ENCODE data around the gene COL19A1.

COL19A1 gene

GRCh38 chr6:70125602-70126001 is 259.2 kb downstream of the COL19A1 start:
- no peak overlapping the region for H3K27ac ChIP-seq (ENCODE audit: low read depth, low read length)

GRCh38 chr6:70129341-70129740 is 263.0 kb downstream of the COL19A1 start:
- H3K9me3 ChIP-seq (ENCODE audit: control insufficient read depth, insufficient read depth, low read length): no peaks in the 10 kb centered on the region
- H3K4me3 ChIP-seq (ENCODE audit: low read depth, low read length): no peak overlapping the region
- H3K9ac ChIP-seq (ENCODE audit: low read depth, low read length): no peak overlapping the region
- no peaks in the 10 kb centered on the region for H3K27me3 ChIP-seq (ENCODE audit: control insufficient read depth, insufficient read depth, low read length)
- H3K4me1 ChIP-seq (ENCODE audit: control insufficient read depth, insufficient read depth, low read length): 0 out of 2 replicates have a peak, but pooled peaks cover 5% of the 10 kb centered on the region
- no peak overlapping the region for H3K27ac ChIP-seq (ENCODE audit: low read depth, low read length)
- H3K36me3 ChIP-seq (ENCODE audit: control insufficient read depth, insufficient read depth, low read length): no peaks in the 10 kb centered on the region

More at GRCh38 chr6:70125602-70126001, 259.2 kb downstream of the COL19A1 start:
- no peaks in the 10 kb centered on the region for H3K36me3 ChIP-seq (ENCODE audit: control insufficient read depth, insufficient read depth, low read length)
- H3K9me3 ChIP-seq (ENCODE audit: control insufficient read depth, insufficient read depth, low read length): no peaks in the 10 kb centered on the region
- H3K27me3 ChIP-seq (ENCODE audit: control insufficient read depth, insufficient read depth, low read length): no peaks in the 10 kb centered on the region
- no peak overlapping the region for H3K4me3 ChIP-seq (ENCODE audit: low read depth, low read length)
- 0 out of 2 replicates have a peak, but pooled peaks cover 5% of the 10 kb centered on the region for H3K4me1 ChIP-seq (ENCODE audit: control insufficient read depth, insufficient read depth, low read length)
- H3K9ac ChIP-seq (ENCODE audit: low read depth, low read length): no peak overlapping the region

- Histone ChIP-seq H3K9ac (ENCODE audit: low read depth, low read length) (no peak overlapping the region), H3K4me3 (ENCODE audit: low read depth, low read length) (no peak overlapping the region), H3K27ac (ENCODE audit: low read depth, low read length) (no peak overlapping the region)
These were observed 264.5 kb downstream of the COL19A1 start for GRCh38 chr6:70130865-70131264.

GRCh38 chr6:70131528-70131927 is 265.2 kb downstream of the COL19A1 start:
- no peaks in the 10 kb centered on the region for H3K9me3 ChIP-seq (ENCODE audit: control insufficient read depth, insufficient read depth, low read length)
- H3K4me1 ChIP-seq (ENCODE audit: control insufficient read depth, insufficient read depth, low read length): peaks cover 23% of the 10 kb centered on the region
- no peak overlapping the region for H3K4me3 ChIP-seq (ENCODE audit: low read depth, low read length)
- H3K27ac ChIP-seq (ENCODE audit: low read depth, low read length): no peak overlapping the region
- H3K27me3 ChIP-seq (ENCODE audit: control insufficient read depth, insufficient read depth, low read length): no peaks in the 10 kb centered on the region
- H3K36me3 ChIP-seq (ENCODE audit: control insufficient read depth, insufficient read depth, low read length): no peaks in the 10 kb centered on the region
- H3K9ac ChIP-seq (ENCODE audit: low read depth, low read length): no peak overlapping the region

More at GRCh38 chr6:70130865-70131264, 264.5 kb downstream of the COL19A1 start:
- H3K27me3 ChIP-seq (ENCODE audit: control insufficient read depth, insufficient read depth, low read length): no peaks in the 10 kb centered on the region
- H3K9me3 ChIP-seq (ENCODE audit: control insufficient read depth, insufficient read depth, low read length): no peaks in the 10 kb centered on the region
- no peaks in the 10 kb centered on the region for H3K36me3 ChIP-seq (ENCODE audit: control insufficient read depth, insufficient read depth, low read length)
- H3K4me1 ChIP-seq (ENCODE audit: control insufficient read depth, insufficient read depth, low read length): peaks cover 18% of the 10 kb centered on the region

- no peak overlapping the region for H3K4me3 ChIP-seq (ENCODE audit: low read depth, low read length)
- no peaks in the 10 kb centered on the region for H3K27me3 ChIP-seq (ENCODE audit: control insufficient read depth, insufficient read depth, low read length)
- no peaks in the 10 kb centered on the region for H3K9me3 ChIP-seq (ENCODE audit: control insufficient read depth, insufficient read depth, low read length)
- H3K27ac ChIP-seq (ENCODE audit: low read depth, low read length): no peak overlapping the region
- H3K9ac ChIP-seq (ENCODE audit: low read depth, low read length): no peak overlapping the region
- H3K36me3 ChIP-seq (ENCODE audit: control insufficient read depth, insufficient read depth, low read length): no peaks in the 10 kb centered on the region
- peaks cover 40% of the 10 kb centered on the region for H3K4me1 ChIP-seq (ENCODE audit: control insufficient read depth, insufficient read depth, low read length)
These were observed 266.9 kb downstream of the COL19A1 start for GRCh38 chr6:70133246-70133645.

- peaks cover 47% of the 10 kb centered on the region for H3K4me1 ChIP-seq (ENCODE audit: control insufficient read depth, insufficient read depth, low read length)
- H3K4me3 ChIP-seq (ENCODE audit: low read depth, low read length): no peak overlapping the region
- H3K9me3 ChIP-seq (ENCODE audit: control insufficient read depth, insufficient read depth, low read length): no peaks in the 10 kb centered on the region
- no peaks in the 10 kb centered on the region for H3K27me3 ChIP-seq (ENCODE audit: control insufficient read depth, insufficient read depth, low read length)
- H3K9ac ChIP-seq (ENCODE audit: low read depth, low read length): no peak overlapping the region
- no peak overlapping the region for H3K27ac ChIP-seq (ENCODE audit: low read depth, low read length)
- H3K36me3 ChIP-seq (ENCODE audit: control insufficient read depth, insufficient read depth, low read length): no peaks in the 10 kb centered on the region
These were observed 268.2 kb downstream of the COL19A1 start for GRCh38 chr6:70134542-70134941.

- Histone ChIP-seq H3K9ac (ENCODE audit: low read depth, low read length) (no peak overlapping the region; the same call in 1 of the 2 replicates), H3K36me3 (ENCODE audit: control insufficient read depth, insufficient read depth, low read length) (no peaks in the 10 kb centered on the region), H3K4me1 (ENCODE audit: control insufficient read depth, insufficient read depth, low read length) (peaks cover 52% of the 10 kb centered on the region), H3K27me3 (ENCODE audit: control insufficient read depth, insufficient read depth, low read length) (no peaks in the 10 kb centered on the region), H3K27ac (ENCODE audit: low read depth, low read length) (no peak overlapping the region), H3K9me3 (ENCODE audit: control insufficient read depth, insufficient read depth, low read length) (no peaks in the 10 kb centered on the region), H3K4me3 (ENCODE audit: low read depth, low read length) (no peak overlapping the region)
These were observed 269.1 kb downstream of the COL19A1 start for GRCh38 chr6:70135219-70136160.

- Histone ChIP-seq H3K9ac (ENCODE audit: low read depth, low read length) (no peak overlapping the region), H3K27me3 (ENCODE audit: control insufficient read depth, insufficient read depth, low read length) (no peaks in the 10 kb centered on the region), H3K4me3 (ENCODE audit: low read depth, low read length) (no peak overlapping the region)
These were observed 270.6 kb downstream of the COL19A1 start for GRCh38 chr6:70136996-70137395.

GRCh38 chr6:70140496-70140895 is 274.1 kb downstream of the COL19A1 start:
- H3K4me1 ChIP-seq (ENCODE audit: control insufficient read depth, insufficient read depth, low read length): peaks cover 43% of the 10 kb centered on the region
- H3K9me3 ChIP-seq (ENCODE audit: control insufficient read depth, insufficient read depth, low read length): no peaks in the 10 kb centered on the region
- no peaks in the 10 kb centered on the region for H3K36me3 ChIP-seq (ENCODE audit: control insufficient read depth, insufficient read depth, low read length)
- no peak overlapping the region for H3K9ac ChIP-seq (ENCODE audit: low read depth, low read length)
- no peak overlapping the region for H3K4me3 ChIP-seq (ENCODE audit: low read depth, low read length)
- H3K27ac ChIP-seq (ENCODE audit: low read depth, low read length): no peak overlapping the region
- H3K27me3 ChIP-seq (ENCODE audit: control insufficient read depth, insufficient read depth, low read length): no peaks in the 10 kb centered on the region

More at GRCh38 chr6:70136996-70137395, 270.6 kb downstream of the COL19A1 start:
- Histone ChIP-seq H3K36me3 (ENCODE audit: control insufficient read depth, insufficient read depth, low read length) (no peaks in the 10 kb centered on the region), H3K27ac (ENCODE audit: low read depth, low read length) (no peak overlapping the region), H3K9me3 (ENCODE audit: control insufficient read depth, insufficient read depth, low read length) (no peaks in the 10 kb centered on the region), H3K4me1 (ENCODE audit: control insufficient read depth, insufficient read depth, low read length) (peaks cover 52% of the 10 kb centered on the region)

- Histone ChIP-seq H3K9me3 (ENCODE audit: control insufficient read depth, insufficient read depth, low read length) (no peaks in the 10 kb centered on the region), H3K27ac (ENCODE audit: low read depth, low read length) (no peak overlapping the region), H3K9ac (ENCODE audit: low read depth, low read length) (no peak overlapping the region), H3K4me1 (ENCODE audit: control insufficient read depth, insufficient read depth, low read length) (peaks cover 29% of the 10 kb centered on the region), H3K36me3 (ENCODE audit: control insufficient read depth, insufficient read depth, low read length) (no peaks in the 10 kb centered on the region), H3K4me3 (ENCODE audit: low read depth, low read length) (no peak overlapping the region), H3K27me3 (ENCODE audit: control insufficient read depth, insufficient read depth, low read length) (no peaks in the 10 kb centered on the region)
These were observed 275.7 kb downstream of the COL19A1 start for GRCh38 chr6:70142034-70142433.

GRCh38 chr6:70145178-70145577 is 278.8 kb downstream of the COL19A1 start:
- Histone ChIP-seq H3K36me3 (ENCODE audit: control insufficient read depth, insufficient read depth, low read length) (no peaks in the 10 kb centered on the region), H3K4me3 (ENCODE audit: low read depth, low read length) (no peak overlapping the region), H3K4me1 (ENCODE audit: control insufficient read depth, insufficient read depth, low read length) (no peaks in the 10 kb centered on the region), H3K27me3 (ENCODE audit: control insufficient read depth, insufficient read depth, low read length) (no peaks in the 10 kb centered on the region), H3K27ac (ENCODE audit: low read depth, low read length) (no peak overlapping the region), H3K9ac (ENCODE audit: low read depth, low read length) (no peak overlapping the region), H3K9me3 (ENCODE audit: control insufficient read depth, insufficient read depth, low read length) (no peaks in the 10 kb centered on the region)

All from HUES48 (cell line).